Activated CD4-positive, alpha-beta T cell treated with anti-CD3 and anti-CD28 coated beads, Interleukin-2, Interleukin-6, amounts not matched to agents 100 ng/mL and 50 ng/mL, durations not matched to agents 16 hours and 8 hours (primary cell): Measurements from ENCODE around the gene FAR2.
A peak's percentile ranks its signal among the peaks of the same experiment; 100 is the strongest.
"Not testable (repeated sequence)": the region's sequence is repeated elsewhere in the genome, so short reads cannot be mapped to it uniquely, and the experiment has no call there.

Source experiments
- DNase-seq: peaks from one replicate; pipeline ENCODE4 v3.0.0-alpha.2; 2020

FAR2 gene

DNA sequence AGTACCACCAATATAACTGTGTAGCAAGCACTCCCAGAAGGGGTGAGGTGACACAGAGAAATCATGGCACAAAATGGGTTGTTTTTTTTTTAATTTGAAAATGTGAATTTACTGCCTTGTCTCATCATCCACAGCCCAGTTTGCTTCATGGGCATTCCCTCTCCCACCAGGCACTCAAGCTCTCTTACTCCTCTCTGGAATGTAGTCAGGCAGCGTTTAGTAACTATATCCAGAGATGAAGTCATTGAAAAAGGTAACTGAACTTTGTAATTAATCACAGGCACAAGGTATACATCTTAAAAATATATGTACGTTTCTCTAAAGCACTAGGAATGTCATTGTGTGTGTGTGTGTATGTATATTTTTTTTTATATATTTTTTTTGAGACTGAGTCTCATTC lies 91.4 kb downstream of the FAR2 start:
- DNase-seq = no peak

DNA sequence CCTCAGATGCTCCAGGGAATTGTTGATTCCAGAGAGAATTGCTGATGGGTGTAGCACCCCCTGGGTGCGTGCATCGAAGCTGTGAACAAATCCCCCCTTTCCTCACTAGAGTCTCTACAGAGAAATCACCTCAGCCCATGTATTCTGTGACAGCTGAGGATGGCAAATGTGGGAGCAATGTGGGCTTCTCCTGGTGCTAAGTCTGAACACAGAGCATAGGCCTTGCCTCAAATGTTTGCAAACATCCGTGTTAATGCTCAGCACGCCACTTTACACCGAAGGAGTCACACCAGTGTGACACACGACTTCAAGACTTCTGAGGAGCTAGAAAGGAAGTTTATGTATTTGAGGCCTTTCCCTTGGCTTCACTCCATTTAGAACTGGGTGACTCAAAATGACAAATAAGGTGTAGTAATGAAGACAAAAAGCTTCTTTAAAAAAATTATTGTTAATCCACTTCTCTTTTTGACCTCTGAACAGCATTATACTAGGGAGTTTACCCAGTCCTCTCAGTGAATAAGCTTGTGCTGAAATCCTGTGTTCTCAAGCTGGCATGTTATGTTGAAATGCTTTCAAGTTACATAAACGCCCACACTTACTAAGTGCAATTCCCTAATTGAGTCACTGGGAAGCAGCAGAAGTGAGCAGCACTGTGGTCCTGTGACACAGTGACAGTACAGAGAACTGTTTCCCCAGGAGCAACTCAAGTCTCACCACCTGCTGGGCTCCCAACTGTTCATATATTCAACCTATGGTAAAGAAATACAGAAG lies 92.9 kb downstream of the FAR2 start:
- peak; percentile 74 for DNase-seq

GRCh38 chr12:29242921-29243431 lies 93.9 kb downstream of the FAR2 start:
- peak; percentile 7 for DNase-seq

GRCh38 chr12:29244159-29244765 lies 95.2 kb downstream of the FAR2 start:
- DNase-seq = no peak

DNA sequence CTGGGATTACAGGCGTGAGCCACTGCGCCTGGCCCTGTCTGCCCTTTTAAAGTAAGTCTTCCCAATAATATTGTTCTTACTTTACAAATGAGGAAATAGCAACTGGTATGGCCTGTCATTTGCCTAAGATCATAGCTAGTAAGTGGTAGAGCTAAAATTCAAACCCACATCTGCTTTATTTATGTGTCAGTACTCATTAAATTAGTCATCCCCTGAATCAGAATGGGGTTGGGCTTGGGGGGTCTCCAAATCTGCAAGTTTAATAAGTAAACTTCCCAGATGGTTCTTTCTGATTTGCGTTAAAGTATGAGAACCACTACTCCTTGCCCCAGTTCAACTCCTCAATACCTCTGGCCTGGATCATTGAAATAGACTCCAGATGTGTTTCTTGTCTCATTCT lies 96.2 kb downstream of the FAR2 start:
- peak; percentile 6 for DNase-seq

GRCh38 chr12:29249930-29250329 lies 100.9 kb downstream of the FAR2 start:
- DNase-seq = no peak

DNA sequence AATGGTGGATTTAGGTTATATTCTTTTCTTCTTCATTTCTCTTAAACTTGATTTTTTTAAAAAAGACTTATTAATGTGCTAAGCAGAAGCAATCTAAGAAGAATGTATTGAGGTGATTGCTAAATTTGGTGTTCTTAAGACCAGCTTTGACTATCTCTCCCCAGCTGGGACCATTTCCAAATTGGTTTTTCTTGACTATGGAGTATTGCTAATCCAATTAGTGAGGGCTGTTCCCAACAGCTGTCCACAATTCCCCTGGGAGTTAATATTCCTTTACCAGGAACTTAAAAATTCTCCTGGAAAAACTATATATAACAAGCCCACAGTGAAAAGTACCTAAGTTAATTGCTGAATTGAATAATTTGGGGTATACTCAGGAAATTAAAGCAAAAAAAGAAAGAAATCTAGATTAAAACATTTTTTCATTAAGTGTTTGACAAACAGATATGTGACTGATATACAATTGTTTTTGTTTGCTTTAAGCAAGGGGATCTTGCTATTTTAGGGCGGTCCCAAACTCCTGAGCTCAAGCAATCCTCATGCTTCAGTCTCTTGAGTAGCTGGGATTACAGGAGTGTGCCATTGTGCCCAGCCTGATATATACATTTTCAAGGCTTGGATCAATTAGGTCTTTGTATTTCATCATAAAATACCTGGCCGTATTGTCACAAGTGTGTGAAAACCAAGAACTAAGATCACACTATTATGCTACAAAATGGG lies 105.0 kb downstream of the FAR2 start:
- no peak for DNase-seq

DNA sequence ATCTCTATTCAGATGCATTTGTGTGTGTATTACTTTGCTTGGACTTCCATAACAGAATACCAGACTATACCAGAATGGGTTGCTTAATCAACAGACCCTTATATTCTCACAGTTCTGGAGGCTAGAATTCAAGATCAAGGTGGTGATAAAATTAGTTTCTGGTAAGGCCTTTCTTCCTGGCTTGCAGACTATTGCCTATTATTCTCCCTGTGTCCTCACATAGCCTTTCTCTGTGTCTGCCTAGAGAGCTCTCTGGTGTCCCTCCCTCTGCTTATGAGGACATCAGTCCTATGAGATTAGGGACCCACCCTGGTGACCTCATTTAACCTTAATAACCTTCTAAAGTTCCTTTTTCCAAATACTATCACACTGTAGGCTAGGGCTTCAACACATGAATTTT lies 106.0 kb downstream of the FAR2 start:
- DNase-seq = no peak

DNA sequence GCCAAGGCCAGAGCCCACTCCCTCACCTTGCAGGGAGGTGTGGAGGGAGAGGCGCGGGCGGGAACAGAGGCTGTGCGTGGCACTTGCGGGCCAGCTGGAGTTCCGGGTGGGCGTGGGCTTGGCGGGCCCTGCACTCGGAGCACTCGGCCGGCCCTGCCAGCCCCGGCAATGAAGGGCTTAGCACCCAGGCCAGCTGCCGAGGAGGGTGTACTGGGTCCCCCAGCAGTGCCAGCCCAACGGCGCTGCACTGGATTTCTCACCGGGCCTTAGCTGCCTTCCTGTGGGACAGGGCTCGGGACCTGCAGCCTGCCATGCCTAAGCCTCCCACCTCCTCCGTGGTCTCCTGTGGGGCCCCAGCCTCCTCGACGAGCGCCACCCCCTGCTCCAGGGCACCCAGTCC lies 107.5 kb downstream of the FAR2 start:
- no peak for DNase-seq

- DNase-seq = not testable (repeated sequence)
Observed at GRCh38 chr12:29257687-29258086, 108.6 kb downstream of the FAR2 start.

DNA sequence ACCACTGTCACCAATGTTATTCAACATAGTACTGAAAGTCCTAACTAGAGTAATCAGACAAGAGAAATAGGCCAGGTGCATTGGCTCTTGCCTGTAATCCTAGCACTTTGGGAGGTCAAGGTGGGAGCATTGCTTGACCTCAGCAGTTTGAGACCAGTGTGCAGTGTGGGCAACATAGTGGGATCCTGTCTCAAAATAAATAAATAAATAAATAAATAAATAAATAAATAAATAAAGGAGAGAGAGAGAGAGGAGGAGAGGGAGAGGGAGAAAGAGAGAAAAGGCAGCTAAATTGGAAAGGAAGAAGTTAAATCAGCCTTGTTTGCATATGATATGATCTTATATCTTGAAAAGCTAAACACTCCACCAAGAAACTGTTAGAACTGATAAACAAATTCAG lies 115.3 kb downstream of the FAR2 start:
- DNase-seq = no peak

DNA sequence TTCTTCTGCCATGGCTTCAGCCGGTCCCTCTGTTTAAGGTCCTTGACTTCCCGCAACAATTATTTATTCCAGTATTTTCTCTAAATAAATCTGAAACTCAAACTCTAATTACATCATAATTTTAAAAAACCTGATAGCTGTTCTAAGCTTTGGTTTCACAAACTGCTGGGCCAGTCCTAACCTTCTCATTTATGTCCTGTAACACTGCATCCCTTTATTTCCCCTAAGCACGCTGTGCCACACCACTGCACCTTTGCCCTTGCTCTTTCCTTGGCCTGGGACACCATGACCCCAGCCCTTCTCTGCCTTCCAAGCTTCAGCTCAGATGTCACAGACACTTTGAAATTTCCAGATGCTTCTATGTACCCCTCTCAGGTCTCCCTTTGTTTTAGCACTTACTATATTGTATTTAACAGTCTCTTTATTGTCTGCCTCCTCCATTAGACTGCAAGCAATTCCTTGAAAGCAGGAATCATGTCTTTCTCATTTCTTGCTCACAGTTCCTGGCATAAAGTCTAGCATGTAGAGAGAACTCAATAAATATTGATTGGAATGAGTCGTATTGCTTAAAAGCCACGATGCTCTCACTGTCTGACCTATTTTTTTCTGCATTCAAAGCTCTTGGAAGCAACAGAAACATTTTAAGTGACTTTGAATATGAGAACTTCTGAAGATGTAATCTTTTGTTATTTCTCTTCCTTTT lies 120.8 kb downstream of the FAR2 start:
- no peak for DNase-seq

- no peak for DNase-seq
Observed at GRCh38 chr12:29270446-29270845, 121.4 kb downstream of the FAR2 start.

GRCh38 chr12:29273178-29273843 lies 124.2 kb downstream of the FAR2 start:
- DNase-seq = no peak

- no peak for DNase-seq
Observed at GRCh38 chr12:29275834-29276233, 126.8 kb downstream of the FAR2 start.

DNA sequence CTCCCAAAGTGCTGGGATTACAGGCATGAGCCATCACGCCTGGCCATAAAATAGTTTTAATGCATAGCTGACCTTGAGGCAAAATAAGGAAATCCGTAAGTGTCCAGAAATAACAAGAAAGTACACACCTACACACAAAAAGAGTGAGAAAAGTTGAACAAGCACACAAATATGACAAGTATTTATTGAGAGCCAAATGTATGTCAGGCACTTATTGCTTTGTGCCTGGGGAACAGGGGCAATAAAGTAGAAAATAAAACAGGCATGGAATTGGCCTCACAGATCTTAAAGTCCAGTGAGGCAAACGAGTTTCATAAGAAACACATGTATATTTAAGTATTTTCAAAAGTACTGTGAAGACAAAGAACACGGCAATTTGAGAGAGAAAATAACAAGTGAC lies 128.2 kb downstream of the FAR2 start:
- no peak for DNase-seq

- DNase-seq = no peak
Observed at GRCh38 chr12:29278673-29279420, 129.8 kb downstream of the FAR2 start.

DNA sequence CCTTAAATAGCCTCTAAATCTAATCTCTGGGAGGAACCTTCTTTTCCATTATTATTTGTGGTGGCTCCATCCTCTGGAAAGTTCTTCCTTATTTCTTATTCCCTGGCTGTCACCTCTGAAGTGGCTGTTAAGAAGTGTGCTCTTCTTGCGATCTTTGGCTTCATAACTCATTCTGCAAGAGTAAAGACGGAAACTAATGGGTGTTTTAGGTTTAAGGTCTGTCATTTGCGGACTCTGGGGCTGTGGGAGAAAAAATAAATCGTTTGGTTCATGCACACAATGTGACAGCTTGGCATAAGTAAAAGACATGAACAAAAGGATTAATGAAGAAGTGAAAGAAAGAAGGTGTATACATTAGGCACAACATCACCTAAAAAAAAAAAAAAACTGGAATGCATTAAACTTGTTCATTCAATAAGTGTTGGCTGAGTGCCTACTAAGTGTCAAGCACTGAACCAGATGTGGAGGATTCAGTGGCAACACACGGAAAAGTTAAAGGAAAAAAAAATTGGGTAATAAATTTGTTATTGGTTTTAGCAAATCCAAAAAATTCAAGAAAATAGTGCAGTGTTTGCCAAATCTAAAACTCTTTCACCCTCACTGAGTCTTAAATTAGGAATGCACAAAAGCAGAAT lies 132.4 kb downstream of the FAR2 start:
- DNase-seq = no peak

DNA sequence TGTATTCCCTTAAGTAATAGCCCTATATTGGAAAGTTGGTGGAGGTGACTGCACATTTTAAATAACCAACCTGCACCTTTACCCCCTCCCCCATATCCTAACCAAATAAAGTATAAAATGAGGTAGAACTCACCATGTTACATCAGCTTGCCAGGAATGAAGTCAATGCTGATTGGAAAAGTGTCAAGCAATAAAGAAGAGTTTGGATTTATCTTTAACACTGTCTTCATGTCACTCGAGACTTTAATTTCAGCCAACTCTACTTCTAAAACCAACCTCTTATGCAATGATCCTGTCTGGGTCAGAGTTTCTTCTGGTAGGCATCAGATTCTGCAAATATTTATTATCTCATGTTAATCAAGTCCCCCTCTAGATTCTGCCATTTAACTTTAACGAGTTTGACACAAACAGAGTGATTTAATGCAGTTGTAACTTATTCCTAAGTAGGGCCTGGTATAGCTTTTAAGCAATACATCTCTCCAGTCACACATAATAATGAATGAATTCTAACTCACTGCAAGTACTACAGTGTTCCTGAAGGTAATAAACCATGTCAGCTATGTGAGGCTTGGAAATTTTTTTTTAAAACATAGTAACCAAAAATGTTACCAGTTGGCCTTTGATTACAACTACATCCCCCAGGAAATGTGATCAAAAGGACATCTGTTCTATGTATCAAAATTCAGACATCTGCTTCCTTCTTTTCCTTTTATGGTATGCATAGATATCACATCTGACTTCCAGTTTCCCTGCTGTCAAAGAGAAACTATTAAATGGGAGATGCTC lies 133.1 kb downstream of the FAR2 start:
- no peak for DNase-seq

- DNase-seq = no peak
Observed at GRCh38 chr12:29283969-29284700, 135.1 kb downstream of the FAR2 start.
